ENCODE results near the gene RPL37. TPM values are rescaled to one million over a fixed set of nuclear protein-coding genes. Genes with fewer than 3 reads are reported as not detected.

The RPL37 gene
- total RNA-seq, 4 donors from 2014 or later, result 119 to 984 (median 276) TPM

DNA sequence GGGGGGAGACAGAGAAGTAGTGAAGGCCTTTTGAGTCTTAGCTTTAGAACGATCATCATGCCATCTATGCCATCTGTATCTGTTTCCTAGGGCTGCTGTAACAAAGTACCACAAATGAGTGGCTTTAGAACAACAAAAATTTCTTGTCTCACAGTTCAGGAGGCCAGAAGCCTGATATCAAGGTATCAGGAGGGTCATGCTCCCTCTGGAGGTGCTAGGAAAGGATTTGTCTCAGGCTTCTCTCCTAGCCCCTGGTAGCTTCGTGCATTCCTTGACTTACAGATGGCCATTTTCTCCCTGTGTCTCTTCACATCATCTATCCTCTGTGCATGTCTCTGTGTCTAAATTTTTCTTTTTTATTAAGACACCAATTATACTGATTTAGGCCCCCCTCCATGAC, 11.3 kb upstream of the RPL37 start:
- Histone ChIP-seq H3K36me3 (peaks cover 0 to 9% (median 0%) of the 10 kb centered on the region in 4 donors), H3K27me3 (peaks cover 0 to 15% (median 0%) of the 10 kb centered on the region in 4 donors), H3K4me1 (peaks cover 0 to 5% (median 0%) of the 10 kb centered on the region in 4 donors), H3K9me3 (no peaks in the 10 kb centered on the region), H3K27ac (replicated peaks in 1 of 4) (no peak overlapping the region), H3K4me3 (no peak overlapping the region)
- TF ChIP-seq POLR2A (IDR thresholded peaks at IDR 0.05; ENCODE audit: low read depth) (no peak), POLR2AphosphoS5 (IDR thresholded peaks at IDR 0.05) (no peak)
- TF ChIP-seq, protein P1, sequence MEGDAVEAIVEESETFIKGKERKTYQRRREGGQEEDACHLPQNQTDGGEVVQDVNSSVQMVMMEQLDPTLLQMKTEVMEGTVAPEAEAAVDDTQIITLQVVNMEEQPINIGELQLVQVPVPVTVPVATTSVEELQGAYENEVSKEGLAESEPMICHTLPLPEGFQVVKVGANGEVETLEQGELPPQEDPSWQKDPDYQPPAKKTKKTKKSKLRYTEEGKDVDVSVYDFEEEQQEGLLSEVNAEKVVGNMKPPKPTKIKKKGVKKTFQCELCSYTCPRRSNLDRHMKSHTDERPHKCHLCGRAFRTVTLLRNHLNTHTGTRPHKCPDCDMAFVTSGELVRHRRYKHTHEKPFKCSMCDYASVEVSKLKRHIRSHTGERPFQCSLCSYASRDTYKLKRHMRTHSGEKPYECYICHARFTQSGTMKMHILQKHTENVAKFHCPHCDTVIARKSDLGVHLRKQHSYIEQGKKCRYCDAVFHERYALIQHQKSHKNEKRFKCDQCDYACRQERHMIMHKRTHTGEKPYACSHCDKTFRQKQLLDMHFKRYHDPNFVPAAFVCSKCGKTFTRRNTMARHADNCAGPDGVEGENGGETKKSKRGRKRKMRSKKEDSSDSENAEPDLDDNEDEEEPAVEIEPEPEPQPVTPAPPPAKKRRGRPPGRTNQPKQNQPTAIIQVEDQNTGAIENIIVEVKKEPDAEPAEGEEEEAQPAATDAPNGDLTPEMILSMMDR (IDR thresholded peaks at IDR 0.05), result no peak
- 91% methylated on average over 2 of the region's 2 CpGs for WGBS
- no peak for DNase-seq (ENCODE audit: extremely low spot score)
- intact Hi-C loops (cut with DNase I), result no loop called here

DNA sequence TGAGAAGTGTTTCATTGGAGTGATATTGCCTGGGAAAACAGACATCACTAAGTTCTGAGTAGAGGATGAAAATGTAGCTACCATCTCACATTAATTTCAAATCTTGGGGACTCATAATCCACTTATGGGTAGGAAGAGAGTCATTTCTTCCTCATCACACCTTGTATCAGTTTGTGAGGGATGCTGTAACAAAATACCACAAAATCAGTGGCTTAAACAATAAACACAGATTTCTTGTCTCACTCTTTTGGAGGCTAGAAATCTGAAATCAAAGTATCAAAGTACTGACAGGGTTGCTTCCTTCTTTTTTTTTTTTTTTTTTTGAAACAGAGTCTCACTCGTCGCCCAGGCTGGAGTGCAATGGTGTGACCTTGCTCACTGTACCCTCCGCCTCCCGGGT, 9.5 kb upstream of the RPL37 start:
- intact Hi-C loops (cut with DNase I), result no loop called here
- Histone ChIP-seq H3K4me3 (no peak overlapping the region), H3K36me3 (peaks cover 0 to 4% (median 0%) of the 10 kb centered on the region in 4 donors), H3K27ac (replicated peaks in 1 of 4) (no peak overlapping the region), H3K9me3 (no peaks in the 10 kb centered on the region), H3K27me3 (peaks cover 0 to 15% (median 0%) of the 10 kb centered on the region in 4 donors), H3K4me1 (peaks cover 0 to 5% (median 0%) of the 10 kb centered on the region in 4 donors)
- TF ChIP-seq EP300 (IDR thresholded peaks at IDR 0.05), result no peak
- TF ChIP-seq, protein P1 (IDR thresholded peaks at IDR 0.05), result no peak
- TF ChIP-seq POLR2AphosphoS5 (IDR thresholded peaks at IDR 0.05), result no peak
- no peak for TF ChIP-seq POLR2A (IDR thresholded peaks at IDR 0.05; ENCODE audit: low read depth)
- WGBS, result 92% methylated on average over 4 of the region's 4 CpGs
- no peak for DNase-seq (ENCODE audit: extremely low spot score)

DNA sequence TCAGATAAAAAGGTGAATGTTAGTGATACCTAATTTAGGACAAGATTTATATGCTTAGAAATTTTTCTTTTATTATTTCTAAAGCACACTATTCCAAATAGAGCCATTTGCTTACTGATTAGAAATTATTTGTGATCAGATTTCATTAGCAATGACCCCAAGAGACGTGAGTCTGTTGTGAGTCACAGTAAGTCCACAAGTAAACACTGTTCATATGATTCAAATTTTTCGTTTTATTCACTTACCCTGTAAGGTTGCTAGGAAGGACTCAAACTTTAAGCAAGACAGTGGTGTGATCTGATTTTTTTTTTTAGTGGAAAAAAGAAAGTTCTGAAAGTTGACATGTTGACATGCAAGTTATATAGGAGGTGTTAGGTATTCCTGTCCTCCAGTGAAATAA, 7.3 kb upstream of the RPL37 start:
- 46% methylated on average over 2 of the region's 2 CpGs for WGBS
- Histone ChIP-seq H3K4me3 (peak overlapping the region; percentile 36 to 51 (median 43)), H3K36me3 (no peaks in the 10 kb centered on the region), H3K27ac (replicated peaks in 1 of 4) (peak overlapping the region in 3 of 4 donors; percentile 36 to 67 (median 54)), H3K9me3 (no peaks in the 10 kb centered on the region), H3K27me3 (peaks cover 0 to 15% (median 0%) of the 10 kb centered on the region in 4 donors), H3K4me1 (peaks cover 0 to 5% (median 0%) of the 10 kb centered on the region in 4 donors)
- intact Hi-C loops (cut with DNase I), result no loop called here
- DNase-seq (ENCODE audit: extremely low spot score), result no peak
- TF ChIP-seq, protein P1 (IDR thresholded peaks at IDR 0.05), result no peak
- TF ChIP-seq EP300 (IDR thresholded peaks at IDR 0.05) (no peak), POLR2AphosphoS5 (IDR thresholded peaks at IDR 0.05) (no peak), POLR2A (IDR thresholded peaks at IDR 0.05; ENCODE audit: low read depth) (no peak)

DNA sequence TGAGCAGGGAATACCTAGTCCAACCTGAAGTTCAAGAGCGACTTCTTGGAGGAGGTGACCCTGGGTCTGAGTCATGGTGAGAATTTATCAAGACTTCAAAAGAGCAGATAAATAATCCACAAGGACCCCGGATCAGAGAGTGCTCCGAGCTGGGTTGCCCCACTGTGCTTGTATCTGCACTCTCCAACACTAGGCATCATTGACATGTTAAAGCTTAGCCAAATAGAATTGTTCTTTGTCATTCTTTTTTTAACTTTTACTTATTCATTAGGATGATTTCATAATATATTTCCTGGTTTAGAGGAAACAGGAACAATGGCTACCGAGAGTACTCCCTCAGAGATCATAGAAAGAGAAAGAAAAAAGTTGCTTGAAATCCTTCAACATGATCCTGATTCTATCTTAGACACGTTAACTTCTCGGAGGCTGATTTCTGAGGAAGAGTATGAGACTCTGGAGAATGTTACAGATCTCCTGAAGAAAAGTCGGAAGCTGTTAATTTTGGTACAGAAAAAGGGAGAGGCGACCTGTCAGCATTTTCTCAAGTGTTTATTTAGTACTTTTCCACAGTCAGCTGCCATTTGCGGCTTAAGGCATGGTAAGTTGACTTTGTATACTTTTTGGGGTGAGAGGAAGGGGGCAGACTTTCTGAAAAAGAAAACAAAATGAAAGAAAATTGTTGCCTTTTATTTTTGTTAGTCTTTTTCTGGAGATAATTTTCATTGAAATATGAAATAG, 6.2 kb upstream of the RPL37 start, which contains the start of gene CARD6:
Gene CARD6, plus strand, starts transcription at position 300 of the 738 bp plus-strand sequence. Its CDS starts 16 bp downstream, at position 316.
- peak within 1 kb of the TSS; percentile 36 to 51 (median 43) for H3K4me3 ChIP-seq
- TF ChIP-seq, protein P1 (IDR thresholded peaks at IDR 0.05), result no peak
- peak in 1 of 2 donors; percentile 19 for TF ChIP-seq POLR2AphosphoS5 (IDR thresholded peaks at IDR 0.05)
- peak within 1 kb of the TSS; percentile 36 to 67 (median 58) for H3K27ac ChIP-seq (replicated peaks in 1 of 4)
- WGBS, result 34% methylated on average over 9 of the region's 9 CpGs
- H3K27me3 ChIP-seq, result peaks cover 0 to 15% (median 0%) of the 10 kb centered on the region in 4 donors
- intact Hi-C loops (cut with DNase I), result no loop called here
- H3K36me3 ChIP-seq, result no peaks in the 10 kb centered on the region
- peaks cover 0 to 5% (median under 1%) of the 10 kb centered on the region in 4 donors for H3K4me1 ChIP-seq
- no peak for DNase-seq (ENCODE audit: extremely low spot score)
- no peaks in the 10 kb centered on the region for H3K9me3 ChIP-seq
